ENCODE results near the gene MPI. TPM values are rescaled to one million over a fixed set of nuclear protein-coding genes. Genes with fewer than 3 reads are reported as not detected.
"Not testable (repeated sequence)": the region's sequence is repeated elsewhere in the genome, so short reads cannot be mapped to it uniquely, and the experiment has no call there.

Gene MPI
- polyA plus RNA-seq, 4 donors = 41.1 to 88.3 (median 69.1) TPM

- H3K4me3 ChIP-seq (ENCODE audit: low read depth in 1 of 3, low read length in 3 of 3) = peak overlapping the region; percentile 60 to 73 (median 72)
- no peaks in the 10 kb centered on the region for H3K9me3 ChIP-seq (ENCODE audit: control insufficient read depth in 2 of 2, insufficient read depth in 1 of 2, low read depth in 1 of 2, low read length in 1 of 2)
- H3K36me3 ChIP-seq (ENCODE audit: control insufficient read depth in 3 of 3, insufficient read depth in 2 of 3, low read depth in 1 of 3, low read length in 3 of 3) = peaks cover 0 to 42% (median 0%) of the 10 kb centered on the region in 3 donors
- WGBS, 3 donors = 0 to 8% (median 0%) methylated on average over 1 of the region's 1 CpG
- FAIRE-seq = no peak
- H3K27ac ChIP-seq (ENCODE audit: low read depth in 1 of 3, low read length in 2 of 3) = peak overlapping the region; percentile 70 to 88 (median 86)
- no peaks in the 10 kb centered on the region for H3K27me3 ChIP-seq (ENCODE audit: control insufficient read depth in 3 of 3, insufficient read depth in 3 of 3, low read length in 3 of 3)
- peak in 1 of 2 donors; percentile 37 for DNase-seq
- peaks cover 2 to 38% (median 4%) of the 10 kb centered on the region in 3 donors for H3K4me1 ChIP-seq (ENCODE audit: control insufficient read depth in 3 of 3, insufficient read depth in 2 of 3, low read depth in 1 of 3, low read length in 2 of 3)
Measured at GRCh38 chr15:74890665-74890960, 771 bp downstream of the MPI start.

- peak; percentile 63 to 97 for DNase-seq
- Histone ChIP-seq H3K9me3 (ENCODE audit: control insufficient read depth in 2 of 2, insufficient read depth in 1 of 2, low read depth in 1 of 2, low read length in 1 of 2) (no peaks in the 10 kb centered on the region), H3K27ac (ENCODE audit: low read depth in 1 of 3, low read length in 2 of 3) (peak overlapping the region; percentile 70 to 88 (median 79)), H3K36me3 (ENCODE audit: control insufficient read depth in 3 of 3, insufficient read depth in 2 of 3, low read depth in 1 of 3, low read length in 3 of 3) (peaks cover 0 to 51% (median 0%) of the 10 kb centered on the region in 3 donors), H3K4me3 (ENCODE audit: low read depth in 1 of 3, low read length in 3 of 3) (no peak overlapping the region), H3K27me3 (ENCODE audit: control insufficient read depth in 3 of 3, insufficient read depth in 3 of 3, low read length in 3 of 3) (no peaks in the 10 kb centered on the region), H3K4me1 (ENCODE audit: control insufficient read depth in 3 of 3, insufficient read depth in 2 of 3, low read depth in 1 of 3, low read length in 2 of 3) (peaks cover 2 to 35% (median 4%) of the 10 kb centered on the region in 3 donors)
- no peak for FAIRE-seq
- 5 to 80% (median 40%) methylated on average over 3 of the region's 3 CpGs for WGBS, 3 donors
Measured at GRCh38 chr15:74891469-74891868, 1.6 kb downstream of the MPI start.

GRCh38 chr15:74892313-74892712 is 2.5 kb downstream of the MPI start:
- peak overlapping the region in 1 of 3 donors; percentile 47 for H3K27ac ChIP-seq (ENCODE audit: low read depth in 1 of 3, low read length in 2 of 3)
- no peaks in the 10 kb centered on the region for H3K9me3 ChIP-seq (ENCODE audit: control insufficient read depth in 2 of 2, insufficient read depth in 1 of 2, low read depth in 1 of 2, low read length in 1 of 2)
- DNase-seq (peak in 1 of 2 donors; percentile 76), FAIRE-seq (no peak)
- H3K27me3 ChIP-seq (ENCODE audit: control insufficient read depth in 3 of 3, insufficient read depth in 3 of 3, low read length in 3 of 3) = no peaks in the 10 kb centered on the region
- H3K4me3 ChIP-seq (ENCODE audit: low read depth in 1 of 3, low read length in 3 of 3) = no peak overlapping the region
- H3K4me1 ChIP-seq (ENCODE audit: control insufficient read depth in 3 of 3, insufficient read depth in 2 of 3, low read depth in 1 of 3, low read length in 2 of 3) = peaks cover 2 to 35% (median 4%) of the 10 kb centered on the region in 3 donors
- WGBS, 3 donors = 69 to 82% (median 81%) methylated on average over 3 of the region's 3 CpGs
- H3K36me3 ChIP-seq (ENCODE audit: control insufficient read depth in 3 of 3, insufficient read depth in 2 of 3, low read depth in 1 of 3, low read length in 3 of 3) = peaks cover 0 to 59% (median 0%) of the 10 kb centered on the region in 3 donors

- DNase-seq = no peak
- H3K4me1 ChIP-seq (ENCODE audit: control insufficient read depth in 3 of 3, insufficient read depth in 2 of 3, low read depth in 1 of 3, low read length in 2 of 3) = peaks cover 2 to 35% (median 4%) of the 10 kb centered on the region in 3 donors
- H3K9me3 ChIP-seq (ENCODE audit: control insufficient read depth in 2 of 2, insufficient read depth in 1 of 2, low read depth in 1 of 2, low read length in 1 of 2) = no peaks in the 10 kb centered on the region
- FAIRE-seq = no peak
- no peaks in the 10 kb centered on the region for H3K27me3 ChIP-seq (ENCODE audit: control insufficient read depth in 3 of 3, insufficient read depth in 3 of 3, low read length in 3 of 3)
- peaks cover 0 to 65% (median 0%) of the 10 kb centered on the region in 3 donors for H3K36me3 ChIP-seq (ENCODE audit: control insufficient read depth in 3 of 3, insufficient read depth in 2 of 3, low read depth in 1 of 3, low read length in 3 of 3)
- no peak overlapping the region for H3K27ac ChIP-seq (ENCODE audit: low read depth in 1 of 3, low read length in 2 of 3)
- H3K4me3 ChIP-seq (ENCODE audit: low read depth in 1 of 3, low read length in 3 of 3) = no peak overlapping the region
- WGBS, 3 donors = 84 to 94% (median 91%) methylated on average over 2 of the region's 2 CpGs
Measured at GRCh38 chr15:74892931-74893330, 3.1 kb downstream of the MPI start.

GRCh38 chr15:74893627-74894026 is 3.8 kb downstream of the MPI start:
- FAIRE-seq = no peak
- Histone ChIP-seq H3K27me3 (ENCODE audit: control insufficient read depth in 3 of 3, insufficient read depth in 3 of 3, low read length in 3 of 3) (no peaks in the 10 kb centered on the region), H3K4me1 (ENCODE audit: control insufficient read depth in 3 of 3, insufficient read depth in 2 of 3, low read depth in 1 of 3, low read length in 2 of 3) (peaks cover 2 to 34% (median 4%) of the 10 kb centered on the region in 3 donors), H3K36me3 (ENCODE audit: control insufficient read depth in 3 of 3, insufficient read depth in 2 of 3, low read depth in 1 of 3, low read length in 3 of 3) (peaks cover 0 to 70% (median 0%) of the 10 kb centered on the region in 3 donors), H3K9me3 (ENCODE audit: control insufficient read depth in 2 of 2, insufficient read depth in 1 of 2, low read depth in 1 of 2, low read length in 1 of 2) (no peaks in the 10 kb centered on the region), H3K27ac (ENCODE audit: low read depth in 1 of 3, low read length in 2 of 3) (no peak overlapping the region), H3K4me3 (ENCODE audit: low read depth in 1 of 3, low read length in 3 of 3) (no peak overlapping the region)
- 66 to 85% (median 85%) methylated on average over 3 of the region's 3 CpGs for WGBS, 3 donors
- no peak for DNase-seq

GRCh38 chr15:74894383-74894782 is 4.5 kb downstream of the MPI start:
- not testable (repeated sequence) for DNase-seq; H3K9me3 ChIP-seq (ENCODE audit: control insufficient read depth in 2 of 2, insufficient read depth in 1 of 2, low read depth in 1 of 2, low read length in 1 of 2); H3K27me3 ChIP-seq (ENCODE audit: control insufficient read depth in 3 of 3, insufficient read depth in 3 of 3, low read length in 3 of 3); H3K27ac ChIP-seq (ENCODE audit: low read depth in 1 of 3, low read length in 2 of 3); H3K4me3 ChIP-seq (ENCODE audit: low read depth in 1 of 3, low read length in 3 of 3); FAIRE-seq
- Histone ChIP-seq H3K4me1 (ENCODE audit: control insufficient read depth in 3 of 3, insufficient read depth in 2 of 3, low read depth in 1 of 3, low read length in 2 of 3) (peaks cover 0 to 27% (median 4%) of the 10 kb centered on the region in 3 donors), H3K36me3 (ENCODE audit: control insufficient read depth in 3 of 3, insufficient read depth in 2 of 3, low read depth in 1 of 3, low read length in 3 of 3) (peaks cover 2 to 77% (median 2%) of the 10 kb centered on the region in 3 donors)
- 93 to 99% (median 97%) methylated on average over 7 of the region's 7 CpGs for WGBS, 3 donors

GRCh38 chr15:74895830-74896229 is 6.0 kb downstream of the MPI start:
- H3K4me1 ChIP-seq (ENCODE audit: control insufficient read depth in 3 of 3, insufficient read depth in 2 of 3, low read depth in 1 of 3, low read length in 2 of 3) = peaks cover 0 to 17% (median 4%) of the 10 kb centered on the region in 3 donors
- no peaks in the 10 kb centered on the region for H3K9me3 ChIP-seq (ENCODE audit: control insufficient read depth in 2 of 2, insufficient read depth in 1 of 2, low read depth in 1 of 2, low read length in 1 of 2)
- no peak overlapping the region for H3K4me3 ChIP-seq (ENCODE audit: low read depth in 1 of 3, low read length in 3 of 3)
- H3K36me3 ChIP-seq (ENCODE audit: control insufficient read depth in 3 of 3, insufficient read depth in 2 of 3, low read depth in 1 of 3, low read length in 3 of 3) = peaks cover 2 to 90% (median 10%) of the 10 kb centered on the region in 3 donors
- DNase-seq (no peak), FAIRE-seq (no peak)
- H3K27ac ChIP-seq (ENCODE audit: low read depth in 1 of 3, low read length in 2 of 3) = no peak overlapping the region
- WGBS, 3 donors = 94 to 96% (median 95%) methylated on average over 6 of the region's 6 CpGs
- no peaks in the 10 kb centered on the region for H3K27me3 ChIP-seq (ENCODE audit: control insufficient read depth in 3 of 3, insufficient read depth in 3 of 3, low read length in 3 of 3)

- 90 to 92% (median 91%) methylated on average over 3 of the region's 3 CpGs for WGBS, 3 donors
- H3K4me3 ChIP-seq (ENCODE audit: low read depth in 1 of 3, low read length in 3 of 3) = no peak overlapping the region
- H3K4me1 ChIP-seq (ENCODE audit: control insufficient read depth in 3 of 3, insufficient read depth in 2 of 3, low read depth in 1 of 3, low read length in 2 of 3) = peaks cover 0 to 14% (median 4%) of the 10 kb centered on the region in 3 donors
- DNase-seq (no peak), FAIRE-seq (no peak)
- H3K9me3 ChIP-seq (ENCODE audit: control insufficient read depth in 2 of 2, insufficient read depth in 1 of 2, low read depth in 1 of 2, low read length in 1 of 2) = no peaks in the 10 kb centered on the region
- no peaks in the 10 kb centered on the region for H3K27me3 ChIP-seq (ENCODE audit: control insufficient read depth in 3 of 3, insufficient read depth in 3 of 3, low read length in 3 of 3)
- no peak overlapping the region for H3K27ac ChIP-seq (ENCODE audit: low read depth in 1 of 3, low read length in 2 of 3)
- H3K36me3 ChIP-seq (ENCODE audit: control insufficient read depth in 3 of 3, insufficient read depth in 2 of 3, low read depth in 1 of 3, low read length in 3 of 3) = peaks cover 2 to 92% (median 12%) of the 10 kb centered on the region in 3 donors
Measured at GRCh38 chr15:74896316-74896715, 6.5 kb downstream of the MPI start.

- FAIRE-seq (no peak), DNase-seq (no peak)
- WGBS, 3 donors = 84 to 85% (median 85%) methylated on average over 6 of the region's 6 CpGs
- H3K27ac ChIP-seq (ENCODE audit: low read depth in 1 of 3, low read length in 2 of 3) = no peak overlapping the region
- H3K27me3 ChIP-seq (ENCODE audit: control insufficient read depth in 3 of 3, insufficient read depth in 3 of 3, low read length in 3 of 3) = no peaks in the 10 kb centered on the region
- H3K9me3 ChIP-seq (ENCODE audit: control insufficient read depth in 2 of 2, insufficient read depth in 1 of 2, low read depth in 1 of 2, low read length in 1 of 2) = no peaks in the 10 kb centered on the region
- no peak overlapping the region for H3K4me3 ChIP-seq (ENCODE audit: low read depth in 1 of 3, low read length in 3 of 3)
- peaks cover 2 to 89% (median 12%) of the 10 kb centered on the region in 3 donors for H3K36me3 ChIP-seq (ENCODE audit: control insufficient read depth in 3 of 3, insufficient read depth in 2 of 3, low read depth in 1 of 3, low read length in 3 of 3)
- H3K4me1 ChIP-seq (ENCODE audit: control insufficient read depth in 3 of 3, insufficient read depth in 2 of 3, low read depth in 1 of 3, low read length in 2 of 3) = peaks cover 0 to 6% (median 4%) of the 10 kb centered on the region in 3 donors
Measured at GRCh38 chr15:74897300-74897701, 7.5 kb downstream of the MPI start.
